GM21619 (cell line): Measurements from ENCODE around the gene HRH1.
A peak's percentile ranks its signal among the peaks of the same experiment; 100 is the strongest.

Experiments
- ATAC-seq: cut with Tn5 transposase; IDR thresholded peaks from one replicate; pipeline ENCODE4 v1.9.1; 2021; ENCODE audit not compliant: unreplicated experiment

The HRH1 gene

GRCh38 chr3:11272906-11273574 lies 118.7 kb downstream of the HRH1 start:
- ATAC-seq, result no peak

- no peak for ATAC-seq
Measured at GRCh38 chr3:11273891-11274291, 119.6 kb downstream of the HRH1 start.

GRCh38 chr3:11274566-11275142 lies 120.4 kb downstream of the HRH1 start:
- ATAC-seq, result no peak

- no peak for ATAC-seq
Measured at GRCh38 chr3:11275926-11276325, 121.6 kb downstream of the HRH1 start.

GRCh38 chr3:11276901-11277300 lies 122.6 kb downstream of the HRH1 start:
- no peak for ATAC-seq

GRCh38 chr3:11282250-11283138 lies 128.2 kb downstream of the HRH1 start:
- ATAC-seq, result no peak

GRCh38 chr3:11283139-11283475 lies 128.8 kb downstream of the HRH1 start:
- no peak for ATAC-seq

- no peak for ATAC-seq
Measured at GRCh38 chr3:11284011-11284410, 129.7 kb downstream of the HRH1 start.

- no peak for ATAC-seq
Measured at GRCh38 chr3:11285471-11285870, 131.2 kb downstream of the HRH1 start.

- no peak for ATAC-seq
Measured at GRCh38 chr3:11287404-11287803, 133.1 kb downstream of the HRH1 start.

- no peak for ATAC-seq
Measured at GRCh38 chr3:11288021-11288491, 133.8 kb downstream of the HRH1 start.

GRCh38 chr3:11288786-11289637 lies 134.7 kb downstream of the HRH1 start:
- ATAC-seq, result peak; percentile 70

- ATAC-seq, result peak; percentile 26
Measured at GRCh38 chr3:11289864-11290263, 135.6 kb downstream of the HRH1 start.

GRCh38 chr3:11290743-11291680 lies 136.7 kb downstream of the HRH1 start:
- ATAC-seq, result peak; percentile 48

GRCh38 chr3:11291808-11292207 lies 137.5 kb downstream of the HRH1 start:
- ATAC-seq, result no peak

GRCh38 chr3:11297126-11297525 lies 142.8 kb downstream of the HRH1 start:
- no peak for ATAC-seq

GRCh38 chr3:11300970-11301369 lies 146.7 kb downstream of the HRH1 start:
- ATAC-seq, result peak; percentile 86

- ATAC-seq, result no peak
Measured at GRCh38 chr3:11302444-11302843, 148.2 kb downstream of the HRH1 start.

- ATAC-seq, result no peak
Measured at GRCh38 chr3:11304175-11304574, 149.9 kb downstream of the HRH1 start.

GRCh38 chr3:11305509-11305908 lies 151.2 kb downstream of the HRH1 start:
- no peak for ATAC-seq
